Heart right ventricle (tissue), 16 donors: ENCODE data around the gene METTL26. TPM values are rescaled to one million over a fixed set of nuclear protein-coding genes. Genes with fewer than 3 reads are reported as not detected.

Experiments used
- ATAC-seq, 8 donors: fragments of 200-7000 bp; cut with Tn5 transposase; one replicate each; pipeline ENCODE4 v1.9.1; 2020; ENCODE audit warnings: mild to moderate bottlenecking in 8 of 8, moderate library complexity in 8 of 8, moderate number of reproducible peaks in 1 of 8
- DNase-seq, 2 donors: peaks; one replicate each; pipeline ENCODE4 v3.0.0-alpha.2; 2020
- H3K27ac ChIP-seq, 10 donors: fragments of 200-600 bp; sonication (generic) in 2 of 10; one replicate each; pipeline versions ENCODE4 v1.5.0 to v1.8.0; 2020 to 2022; ENCODE audit warnings: mild to moderate bottlenecking in 3 of 10
- H3K27me3 ChIP-seq, 7 donors: fragments of 200-600 bp; one replicate each; pipeline ENCODE4 v1.8.0; 2021 to 2022; ENCODE audit warnings: mild to moderate bottlenecking in 2 of 7
- H3K36me3 ChIP-seq, 9 donors: fragments of 200-600 bp; sonication (generic) in 1 of 9; one replicate each; pipeline versions ENCODE4 v1.5.0 to v1.8.0; 2020 to 2022; ENCODE audit warnings: mild to moderate bottlenecking in 2 of 9
- H3K4me1 ChIP-seq, 9 donors: fragments of 200-600 bp; sonication (generic) in 1 of 9; one replicate each; pipeline versions ENCODE4 v1.5.0 to v1.8.0; 2020 to 2022; ENCODE audit warnings: mild to moderate bottlenecking in 4 of 9
- H3K4me3 ChIP-seq, 10 donors: fragments of 200-600 bp; sonication (generic) in 2 of 10; one replicate each; pipeline versions ENCODE4 v1.5.0 to v1.8.0; 2020 to 2022; ENCODE audit warnings: mild to moderate bottlenecking in 7 of 10, moderate library complexity in 2 of 10
- H3K9me3 ChIP-seq, 11 donors: fragments of 200-600 bp in 10 of 11; sonication (generic) in 2 of 11; one replicate each; pipeline versions ENCODE4 v1.5.0 to v1.8.0; 2013 to 2022; ENCODE audit warnings: mild to moderate bottlenecking in 2 of 11, control low read depth in 1 of 11, moderate library complexity in 1 of 11
- WGBS, 2 donors: extraction: QIAGEN DNeasy Blood & Tissue Kit; methylation state at CpG; one replicate each; pipeline ENCODE4 v1.1.7; 2013; ENCODE audit warnings: inconsistent platforms in 1 of 2; 5-methylcytosine and 5-hydroxymethylcytosine counted together
- intact Hi-C, 10 donors: fragments of 100-400 bp; cut with DNase I; formaldehyde crosslinking; loops; one replicate each; pipeline versions ENCODE4 v1.11.1 to v1.14.2; 2022
- polyA plus RNA-seq, 2 donors: library from polyadenylated mRNA; stranded (reverse); fragments of 200-250 nt; gene quantifications; one replicate each; pipeline ENCODE4 v1.2.3, GENCODE V29; 2013
- total RNA-seq, 10 donors: library from RNA; stranded (reverse); fragmentation: NEBNext Ultra II Directional in 3 of 10; extraction: Animal tissue kit (Norgen Biotek cat#: 25700) in 3 of 10; gene quantifications; one replicate each; pipeline versions ENCODE4 v1.2.1 to v1.2.4, GENCODE V29; 2021 to 2023
- TF ChIP-seq, protein P1 (sequence below), 9 donors: fragments of 200-600 bp; sonication (generic) in 2 of 9; IDR thresholded peaks; one replicate each; pipeline versions ENCODE4 v1.5.0 to v1.8.0; 2021 to 2022; ENCODE audit warnings: antibody characterized with exemption in 9 of 9, mild to moderate bottlenecking in 5 of 9, moderate library complexity in 1 of 9
- donor health status: Arrhythmogenic right ventricular cardiomyopathy.
- donor health status: ischemic (EF 13 %, LVEDD 7.1; RV severe dilation, severe dysfunction).
- donor health status: healthy with polysubstance abuse.
- donor health status: DM: no; HTN: yes; CAD: no.
- donor health status: DM: no; HTN: no; CAD: no.
- donor health status: ischemic (EF 25% LVEDD 6.9; RV normal size, moderate dysfunction).
- donor health status: ischemic (EF 25% LVEDD 5.7; RV mildly dilated, moderate dysfunction).
- donor health status: healthy.
- donor health status: DM: yes; HTN: yes; CAD: no.
- donor health status: Ischemic cardiomyopathy.
- donor health status: ischemic (EF 35%, LVEDD 5.7; RV mildly dilated, moderate dysfunction).
- donor health status: nonischemic (EF 11% LVEDD 7.7; RV severe dilation, severe dysfunction).
- donor health status: DM: yes; HTN: yes; CAD: no.
- donor health status: PGD.
- donor health status: ischemic (EF 29% LVEDD 5.4; RV normal size, mild dysfunction).
- donor health status: nonischemic (EF 23%, LVEDD 6.1; RV moderate dilation, normal function).

The METTL26 gene
- total and polyA plus RNA-seq, 12 donors = 34.5 to 237 (median 44.8) TPM

DNA sequence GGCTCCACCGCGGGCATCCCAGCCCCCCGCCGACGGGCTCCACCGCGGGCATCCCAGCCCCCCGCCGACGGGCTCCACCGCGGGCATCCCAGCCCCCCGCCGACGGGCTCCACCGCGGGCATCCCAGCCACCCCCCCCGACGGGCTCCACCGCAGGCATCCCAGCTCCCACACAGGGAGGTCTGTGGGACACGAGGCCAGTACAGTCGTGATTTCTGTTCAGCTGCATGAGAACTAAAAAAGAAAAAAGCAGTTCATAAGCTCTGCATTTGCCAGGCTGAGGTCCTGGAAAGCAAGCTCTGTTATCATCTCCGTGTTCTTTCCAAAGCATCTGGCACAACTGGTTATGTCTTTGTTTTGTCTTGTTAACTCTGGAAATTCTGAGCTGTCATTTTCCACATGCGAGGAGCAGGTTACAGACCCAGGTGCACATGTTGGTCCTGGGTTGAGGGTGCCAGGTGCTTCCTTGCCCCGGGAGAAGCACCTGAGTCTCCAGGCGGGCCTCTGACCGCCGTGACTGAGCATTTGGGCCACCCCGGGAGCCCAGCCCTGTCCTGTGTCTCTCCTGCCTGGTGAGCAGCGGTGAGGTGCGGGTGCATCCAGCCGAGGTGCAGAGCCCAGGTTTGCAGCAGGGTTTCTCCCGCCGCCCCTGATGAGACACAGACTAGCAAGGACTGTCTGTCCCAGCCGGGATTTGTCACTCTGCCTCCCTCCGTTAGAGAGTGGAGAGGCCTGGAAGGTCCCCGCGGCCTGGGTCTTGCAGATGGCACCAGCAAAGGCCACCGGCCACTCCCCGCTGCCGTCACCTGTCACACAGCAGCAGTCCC, 15.2 kb downstream of the METTL26 start:
- ATAC-seq (no peak), DNase-seq (no peak)
- intact Hi-C loops = no loop called here
- Histone ChIP-seq H3K9me3 (no peaks in the 10 kb centered on the region), H3K4me3 (no peak overlapping the region), H3K27me3 (no peaks in the 10 kb centered on the region), H3K4me1 (no peaks in the 10 kb centered on the region), H3K36me3 (peaks cover 0 to 24% (median 0%) of the 10 kb centered on the region in 9 donors), H3K27ac (no peak overlapping the region)
- TF ChIP-seq, protein P1, sequence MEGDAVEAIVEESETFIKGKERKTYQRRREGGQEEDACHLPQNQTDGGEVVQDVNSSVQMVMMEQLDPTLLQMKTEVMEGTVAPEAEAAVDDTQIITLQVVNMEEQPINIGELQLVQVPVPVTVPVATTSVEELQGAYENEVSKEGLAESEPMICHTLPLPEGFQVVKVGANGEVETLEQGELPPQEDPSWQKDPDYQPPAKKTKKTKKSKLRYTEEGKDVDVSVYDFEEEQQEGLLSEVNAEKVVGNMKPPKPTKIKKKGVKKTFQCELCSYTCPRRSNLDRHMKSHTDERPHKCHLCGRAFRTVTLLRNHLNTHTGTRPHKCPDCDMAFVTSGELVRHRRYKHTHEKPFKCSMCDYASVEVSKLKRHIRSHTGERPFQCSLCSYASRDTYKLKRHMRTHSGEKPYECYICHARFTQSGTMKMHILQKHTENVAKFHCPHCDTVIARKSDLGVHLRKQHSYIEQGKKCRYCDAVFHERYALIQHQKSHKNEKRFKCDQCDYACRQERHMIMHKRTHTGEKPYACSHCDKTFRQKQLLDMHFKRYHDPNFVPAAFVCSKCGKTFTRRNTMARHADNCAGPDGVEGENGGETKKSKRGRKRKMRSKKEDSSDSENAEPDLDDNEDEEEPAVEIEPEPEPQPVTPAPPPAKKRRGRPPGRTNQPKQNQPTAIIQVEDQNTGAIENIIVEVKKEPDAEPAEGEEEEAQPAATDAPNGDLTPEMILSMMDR (IDR thresholded peaks at IDR 0.05) = no peak
- WGBS, 2 donors = 86 to 93% methylated on average over 39 to 41 of the region's 41 CpGs

DNA sequence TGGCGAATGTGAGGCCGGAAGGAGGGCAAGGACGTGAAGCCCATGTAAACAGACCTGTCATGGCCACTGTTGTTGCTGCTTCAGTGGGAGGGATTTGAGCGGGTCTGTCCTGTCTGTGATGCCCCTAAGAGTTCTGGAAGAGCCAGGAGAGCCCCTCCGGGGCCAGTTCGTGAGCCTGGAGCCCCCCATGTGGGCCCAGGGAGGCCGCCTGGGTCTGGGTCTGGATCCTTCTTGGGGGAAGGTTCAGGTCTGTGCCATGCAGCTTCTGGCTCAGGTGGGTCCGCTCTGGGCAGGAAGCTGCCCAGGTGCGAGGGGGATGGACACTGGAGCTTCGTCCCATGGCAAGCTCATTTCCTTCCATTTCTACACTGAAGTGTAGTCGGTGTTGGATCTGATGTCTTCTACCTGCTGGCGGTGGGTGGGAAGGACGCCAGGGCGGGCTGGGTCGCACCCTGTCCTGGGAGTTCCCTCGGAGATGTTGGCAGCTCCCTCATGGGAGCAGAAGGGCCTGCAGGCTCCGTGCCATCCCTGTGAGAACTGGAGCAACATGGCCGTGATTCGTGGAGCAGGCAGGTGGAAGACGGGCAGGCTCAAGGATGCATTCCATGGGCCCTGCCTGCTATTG, 16.5 kb downstream of the METTL26 start:
- H3K36me3 ChIP-seq = peaks cover 0 to 14% (median 0%) of the 10 kb centered on the region in 9 donors
- ATAC-seq = no peak
- intact Hi-C loops = no loop called here
- DNase-seq = no peak
- no peak overlapping the region for H3K4me3 ChIP-seq
- TF ChIP-seq, protein P1 (IDR thresholded peaks at IDR 0.05) = no peak
- H3K9me3 ChIP-seq = no peaks in the 10 kb centered on the region
- H3K27ac ChIP-seq = no peak overlapping the region
- 92 to 93% methylated on average over 20 of the region's 20 CpGs for WGBS, 2 donors
- no peaks in the 10 kb centered on the region for H3K27me3 ChIP-seq
- H3K4me1 ChIP-seq = no peaks in the 10 kb centered on the region

DNA sequence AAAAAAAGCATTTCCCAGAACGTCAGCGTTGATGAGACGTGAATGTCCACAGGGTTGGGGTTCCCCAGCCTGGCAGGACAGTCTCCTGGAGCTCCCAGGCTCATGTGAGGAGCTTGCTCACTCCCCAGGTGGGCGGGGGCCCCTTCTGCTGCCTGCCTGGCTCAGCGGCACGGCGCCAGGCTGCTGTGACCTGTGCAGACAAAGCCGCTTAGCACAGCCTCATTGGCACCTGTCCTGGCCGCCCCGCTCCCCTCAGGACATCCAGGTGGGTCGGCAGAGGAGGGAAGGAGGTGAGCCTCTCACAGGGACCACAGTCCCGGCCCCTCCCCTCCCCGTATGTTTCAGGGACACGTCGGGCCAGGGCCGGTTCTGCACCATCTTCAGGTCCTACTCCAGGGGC, 18.2 kb downstream of the METTL26 start:
- TF ChIP-seq, protein P1 (IDR thresholded peaks at IDR 0.05) = no peak
- H3K36me3 ChIP-seq = peaks cover 0 to 14% (median 0%) of the 10 kb centered on the region in 9 donors
- intact Hi-C loops = no loop called here
- no peak overlapping the region for H3K27ac ChIP-seq
- H3K27me3 ChIP-seq = no peaks in the 10 kb centered on the region
- WGBS, 2 donors = 92 to 93% methylated on average over 16 of the region's 16 CpGs
- no peaks in the 10 kb centered on the region for H3K9me3 ChIP-seq
- no peak overlapping the region for H3K4me3 ChIP-seq
- DNase-seq (no peak), ATAC-seq (no peak)
- H3K4me1 ChIP-seq = no peaks in the 10 kb centered on the region

DNA sequence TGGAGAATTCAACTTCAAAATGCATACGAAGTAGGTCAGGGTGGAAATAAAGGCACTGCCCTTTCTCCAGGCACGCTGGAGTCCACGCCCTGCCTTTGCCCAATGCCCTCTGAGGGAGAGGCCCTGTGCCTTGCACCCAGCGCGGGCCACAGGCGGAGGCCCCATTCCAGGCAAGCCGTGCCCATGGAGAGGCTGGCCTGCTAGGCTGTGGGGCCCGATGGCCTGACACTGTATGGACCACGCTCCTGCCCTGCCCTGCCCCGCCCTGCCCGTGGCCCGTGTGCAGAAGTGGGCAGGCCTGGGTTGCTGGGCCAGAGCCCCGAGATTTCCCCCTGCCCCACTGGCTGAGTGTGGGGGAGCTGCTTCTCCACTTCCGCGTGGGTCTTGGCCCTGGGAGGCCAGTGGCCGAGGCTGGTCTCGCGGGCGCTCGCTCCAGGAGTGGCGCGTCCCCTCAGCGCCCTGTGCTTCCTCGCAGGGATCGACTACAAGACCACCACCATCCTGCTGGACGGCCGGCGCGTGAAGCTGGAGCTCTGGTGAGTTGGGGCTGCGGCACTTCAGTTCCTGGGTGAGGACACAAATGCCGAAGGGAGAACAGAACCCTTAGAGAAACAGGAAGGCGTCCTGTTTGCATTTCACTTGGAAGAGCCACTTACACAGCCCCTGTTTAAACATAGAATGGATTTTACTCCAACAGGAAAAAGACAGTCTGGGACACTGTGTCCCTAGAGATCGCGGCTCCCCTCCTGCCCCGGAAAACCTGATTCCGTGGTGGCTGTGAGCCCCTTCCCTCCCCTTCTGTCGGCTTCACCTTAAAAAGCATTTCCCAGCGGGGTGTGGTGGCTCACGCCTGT, 19.1 kb downstream of the METTL26 start:
- TF ChIP-seq, protein P1 (IDR thresholded peaks at IDR 0.05) = no peak
- intact Hi-C loops = no loop called here
- Histone ChIP-seq H3K9me3 (no peaks in the 10 kb centered on the region), H3K4me3 (no peak overlapping the region), H3K4me1 (no peaks in the 10 kb centered on the region), H3K27ac (no peak overlapping the region), H3K36me3 (peaks cover 0 to 14% (median 0%) of the 10 kb centered on the region in 9 donors), H3K27me3 (no peaks in the 10 kb centered on the region)
- 93 to 95% methylated on average over 39 of the region's 39 CpGs for WGBS, 2 donors
- peak in 2 of 8 donors; percentile 47 to 58 for ATAC-seq
- DNase-seq = no peak
